K562 (cell line): ENCODE data around the gene AFF3.

Experiments
- SNRNP70 ChIP-seq: fragments of 200-400 bp; formaldehyde crosslinking; optimal IDR thresholded peaks from 2 replicates; pipeline ENCODE3; 2017; ENCODE audit warnings: low read depth, low read length
- SREBF1 ChIP-seq: fragments of 150-350 bp; IDR thresholded peaks from 2 replicates; pipeline ENCODE4 v1.6.1; 2014; ENCODE audit warnings: antibody characterized with exemption, low read depth, low read length, borderline replicate concordance
- WHSC1 ChIP-seq: IDR thresholded peaks from one replicate; pipeline ENCODE4 v1.6.1; 2012; ENCODE audit warnings: low read length, control low read depth, inconsistent platforms
- TF ChIP-seq, protein P1 (sequence below): sonication (generic); formaldehyde crosslinking; IDR thresholded peaks from 2 replicates; pipeline ENCODE4 v1.8.1; 2023; ENCODE audit warnings: mild to moderate bottlenecking, missing genetic modification reagents
- TF ChIP-seq, protein P2 (sequence below), 3 experiments: IDR thresholded peaks in 2 of 3; conservative IDR thresholded peaks in 1 of 3; 2 replicates each; pipeline ENCODE4 v1.5.1; 2011 to 2012; ENCODE audit warnings: low read length in 3 of 3, mild to moderate bottlenecking in 3 of 3, control low read depth in 2 of 3, improper control_type of control experiment in 1 of 3, inconsistent platforms in 1 of 3, low read depth in 1 of 3, mixed read lengths in 1 of 3, moderate library complexity in 1 of 3; ENCODE audit not compliant: insufficient read depth in 2 of 3

DNA sequence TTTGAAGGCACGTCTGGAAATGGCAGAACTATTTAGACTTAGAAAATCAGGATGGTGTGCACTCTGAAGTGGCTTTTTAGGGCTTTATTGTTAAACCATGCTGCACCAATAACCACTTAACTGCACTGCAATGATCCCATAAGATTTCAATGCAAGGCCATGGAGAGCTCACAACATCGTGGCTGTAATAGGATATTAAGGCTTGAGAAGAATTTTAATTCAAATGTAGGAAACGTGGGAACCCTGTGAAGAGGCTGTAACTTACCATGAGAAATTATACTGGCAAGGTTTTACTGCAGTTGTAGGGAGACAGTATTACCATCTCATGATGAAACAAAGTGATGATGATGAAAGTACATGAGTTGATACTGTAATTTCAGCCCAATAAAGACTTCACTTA is 242.5 kb downstream of the AFF3 start:
- TF ChIP-seq, protein P1, sequence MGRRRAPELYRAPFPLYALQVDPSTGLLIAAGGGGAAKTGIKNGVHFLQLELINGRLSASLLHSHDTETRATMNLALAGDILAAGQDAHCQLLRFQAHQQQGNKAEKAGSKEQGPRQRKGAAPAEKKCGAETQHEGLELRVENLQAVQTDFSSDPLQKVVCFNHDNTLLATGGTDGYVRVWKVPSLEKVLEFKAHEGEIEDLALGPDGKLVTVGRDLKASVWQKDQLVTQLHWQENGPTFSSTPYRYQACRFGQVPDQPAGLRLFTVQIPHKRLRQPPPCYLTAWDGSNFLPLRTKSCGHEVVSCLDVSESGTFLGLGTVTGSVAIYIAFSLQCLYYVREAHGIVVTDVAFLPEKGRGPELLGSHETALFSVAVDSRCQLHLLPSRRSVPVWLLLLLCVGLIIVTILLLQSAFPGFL (CRISPR knock-in tag) = no peak
- TF ChIP-seq SNRNP70 (no peak), WHSC1 (no peak), SREBF1 (no peak)
- TF ChIP-seq, protein P2, sequence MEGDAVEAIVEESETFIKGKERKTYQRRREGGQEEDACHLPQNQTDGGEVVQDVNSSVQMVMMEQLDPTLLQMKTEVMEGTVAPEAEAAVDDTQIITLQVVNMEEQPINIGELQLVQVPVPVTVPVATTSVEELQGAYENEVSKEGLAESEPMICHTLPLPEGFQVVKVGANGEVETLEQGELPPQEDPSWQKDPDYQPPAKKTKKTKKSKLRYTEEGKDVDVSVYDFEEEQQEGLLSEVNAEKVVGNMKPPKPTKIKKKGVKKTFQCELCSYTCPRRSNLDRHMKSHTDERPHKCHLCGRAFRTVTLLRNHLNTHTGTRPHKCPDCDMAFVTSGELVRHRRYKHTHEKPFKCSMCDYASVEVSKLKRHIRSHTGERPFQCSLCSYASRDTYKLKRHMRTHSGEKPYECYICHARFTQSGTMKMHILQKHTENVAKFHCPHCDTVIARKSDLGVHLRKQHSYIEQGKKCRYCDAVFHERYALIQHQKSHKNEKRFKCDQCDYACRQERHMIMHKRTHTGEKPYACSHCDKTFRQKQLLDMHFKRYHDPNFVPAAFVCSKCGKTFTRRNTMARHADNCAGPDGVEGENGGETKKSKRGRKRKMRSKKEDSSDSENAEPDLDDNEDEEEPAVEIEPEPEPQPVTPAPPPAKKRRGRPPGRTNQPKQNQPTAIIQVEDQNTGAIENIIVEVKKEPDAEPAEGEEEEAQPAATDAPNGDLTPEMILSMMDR (IDR thresholded peaks at IDR 0.05 in 2 of 3, conservative IDR thresholded peaks at IDR 0.05 in 1 of 3; ENCODE audit: insufficient read depth in 2 of 3, low read depth in 1 of 3, low read length in 3 of 3) = no peak
